CD14-positive monocyte (primary cell): ENCODE results near the gene TTC1. TPM values are rescaled to one million over a fixed set of nuclear protein-coding genes. Genes with fewer than 3 reads are reported as not detected.

Source experiments
- DNase-seq, 3 donors: peaks; one replicate each; pipeline ENCODE4 v3.0.0-alpha.2; 2011 to 2022
- H2AFZ ChIP-seq: 2 replicates; pipeline ENCODE4 v1.6.0; 2012; ENCODE audit warnings: mild to moderate bottlenecking, low read depth, low read length, inconsistent platforms; ENCODE audit not compliant: insufficient read depth, poor library complexity, severe bottlenecking
- H3K27ac ChIP-seq, 2 donors: 1 replicate in 1 of 2; 2 replicates in 1 of 2; pipeline ENCODE4 v1.5.1; 2012 to 2013; ENCODE audit warnings: low read length in 2 of 2, control low read depth in 1 of 2, inconsistent platforms in 1 of 2, low read depth in 1 of 2, mild to moderate bottlenecking in 1 of 2
- H3K27me3 ChIP-seq, 2 donors: one replicate each; pipeline versions ENCODE4 v1.6.0 to v1.6.1; 2011 to 2013; ENCODE audit warnings: low read length in 2 of 2; ENCODE audit not compliant: control insufficient read depth in 2 of 2, insufficient read depth in 2 of 2
- H3K36me3 ChIP-seq, 2 donors: replicated peaks in 1 of 2; 1 replicate in 1 of 2; 2 replicates in 1 of 2; pipeline versions ENCODE4 v1.5.1 to v1.6.1; 2012 to 2013; ENCODE audit warnings: low read length in 2 of 2, control low read depth in 1 of 2, inconsistent platforms in 1 of 2, mild to moderate bottlenecking in 1 of 2; ENCODE audit not compliant: insufficient read depth in 2 of 2, control insufficient read depth in 1 of 2
- H3K4me1 ChIP-seq, 2 donors: 1 replicate in 1 of 2; 2 replicates in 1 of 2; pipeline versions ENCODE4 v1.5.1 to v1.6.1; 2012 to 2013; ENCODE audit warnings: low read length in 2 of 2, control low read depth in 1 of 2, inconsistent platforms in 1 of 2, mild to moderate bottlenecking in 1 of 2, moderate library complexity in 1 of 2; ENCODE audit not compliant: insufficient read depth in 2 of 2, control insufficient read depth in 1 of 2
- H3K4me2 ChIP-seq: replicated peaks from 2 replicates; pipeline ENCODE3; 2012; ENCODE audit warnings: low read length, moderate library complexity, mild to moderate bottlenecking; ENCODE audit not compliant: poor library complexity, severe bottlenecking; ENCODE audit errors: extremely low read depth
- H3K4me3 ChIP-seq, 3 experiments: fragments of 200-600 bp in 1 of 3; sonication (generic) in 1 of 3; replicated peaks in 1 of 3; 1 replicate in 2 of 3; 2 replicates in 1 of 3; pipeline ENCODE4 v1.5.1; 2011 to 2013; ENCODE audit warnings: low read length in 3 of 3, mild to moderate bottlenecking in 3 of 3, control low read depth in 2 of 3, low read depth in 2 of 3, inconsistent platforms in 1 of 3, moderate library complexity in 1 of 3
- H3K79me2 ChIP-seq: 2 replicates; pipeline ENCODE4 v1.6.0; 2012; ENCODE audit warnings: mild to moderate bottlenecking, control low read depth, inconsistent platforms, low read length, moderate library complexity; ENCODE audit not compliant: insufficient read depth
- H3K9ac ChIP-seq: 2 replicates; pipeline ENCODE4 v1.6.0; 2017; ENCODE audit warnings: low read length, mild to moderate bottlenecking; ENCODE audit not compliant: insufficient read depth, poor library complexity, severe bottlenecking
- H3K9me3 ChIP-seq, 2 donors: replicated peaks in 1 of 2; 1 replicate in 1 of 2; 2 replicates in 1 of 2; pipeline versions ENCODE4 v1.5.1 to v1.6.1; 2012 to 2013; ENCODE audit warnings: low read length in 2 of 2, control low read depth in 1 of 2; ENCODE audit not compliant: control insufficient read depth in 1 of 2, insufficient read depth in 1 of 2
- H4K20me1 ChIP-seq: 2 replicates; pipeline ENCODE4 v1.6.0; 2012; ENCODE audit warnings: mild to moderate bottlenecking, low read length, control low read depth, moderate library complexity; ENCODE audit not compliant: insufficient read depth
- H3K27ac Mint-ChIP-seq, 7 donors: one replicate each; pipeline ENCODE4 v1.8.0; 2020; ENCODE audit warnings: mild to moderate bottlenecking in 7 of 7, mixed read lengths in 7 of 7, moderate library complexity in 6 of 7, inconsistent platforms in 2 of 7
- H3K27me3 Mint-ChIP-seq, 3 donors: one replicate each; pipeline ENCODE4 v1.8.0; 2021 to 2022; ENCODE audit warnings: low read depth in 3 of 3, mild to moderate bottlenecking in 3 of 3, mixed read lengths in 3 of 3, moderate library complexity in 3 of 3, inconsistent platforms in 1 of 3
- H3K36me3 Mint-ChIP-seq, 2 donors: one replicate each; pipeline ENCODE4 v1.8.0; 2020; ENCODE audit warnings: mixed read lengths in 2 of 2, inconsistent platforms in 1 of 2, mild to moderate bottlenecking in 1 of 2
- H3K4me1 Mint-ChIP-seq: one replicate; pipeline ENCODE4 v1.8.0; 2020; ENCODE audit warnings: mild to moderate bottlenecking, mixed read lengths
- H3K4me3 Mint-ChIP-seq, 2 donors: one replicate each; pipeline ENCODE4 v1.8.0; 2020; ENCODE audit warnings: mild to moderate bottlenecking in 2 of 2, mixed read lengths in 2 of 2, moderate library complexity in 1 of 2
- H3K9me3 Mint-ChIP-seq, 7 donors: one replicate each; pipeline ENCODE4 v1.8.0; 2020 to 2022; ENCODE audit warnings: mixed read lengths in 7 of 7, mild to moderate bottlenecking in 6 of 7, moderate library complexity in 6 of 7, inconsistent platforms in 2 of 7
- CTCF ChIP-seq: fragments of 200-600 bp; IDR thresholded peaks from one replicate; pipeline ENCODE4 v1.8.0; 2022; ENCODE audit warnings: antibody characterized with exemption, mild to moderate bottlenecking
- WGBS: methylation state at CpG from one replicate; pipeline ENCODE4 v1.1.5; 2013; ENCODE audit warnings: missing lambda C conversion rate; ENCODE audit not compliant: insufficient coverage; 5-methylcytosine and 5-hydroxymethylcytosine counted together
- intact Hi-C, 2 donors: fragments of 100-400 bp; cut with micrococcal nuclease; formaldehyde crosslinking; loops; one replicate each; pipeline versions ENCODE4 v1.15.0 to v1.15.1; 2023
- polyA plus RNA-seq, 3 donors: library from polyadenylated mRNA; depleted of rRNA in 1 of 3; unstranded in 2 of 3; stranded (reverse) in 1 of 3; fragments of 300-500 nt in 2 of 3; fragments of >200 nt in 1 of 3; fragmentation: Illumina TruSeq in 2 of 3; gene quantifications; 1 replicate in 2 of 3; 2 replicates in 1 of 3; pipeline ENCODE4 v1.2.3, GENCODE V29; 2012 to 2021

Gene TTC1
- polyA plus RNA-seq, 3 donors, result 11.4 to 63.4 (median 63.0) TPM

- Histone ChIP-seq H3K9me3 (no peaks in the 10 kb centered on the region), H4K20me1 (peaks cover 28% of the 10 kb centered on the region), H2AFZ (no peak overlapping the region), H3K27me3 (no peaks in the 10 kb centered on the region), H3K79me2 (peaks cover 21% of the 10 kb centered on the region), H3K4me3 (no peak overlapping the region), H3K27ac (no peak overlapping the region), H3K9ac (no peak overlapping the region), H3K4me1 (peaks cover 4 to 10% of the 10 kb centered on the region in 2 donors), H3K36me3 (peaks cover 51 to 73% of the 10 kb centered on the region in 2 donors), H3K4me2 (no peak overlapping the region)
- no peak overlapping the region for H3K27ac Mint-ChIP-seq
- H3K27me3 Mint-ChIP-seq, result peaks cover 0 to 1% (median 0%) of the 10 kb centered on the region in 3 donors
- intact Hi-C loops, result no loop called here
- no peak overlapping the region for H3K4me3 Mint-ChIP-seq
- DNase-seq, result no peak
- no peaks in the 10 kb centered on the region for H3K9me3 Mint-ChIP-seq
- no peak for TF ChIP-seq CTCF
- H3K4me1 Mint-ChIP-seq, result peaks cover 26% of the 10 kb centered on the region
- WGBS, result no CpG with 5 or more reads among the region's 3 CpGs
- peaks cover 56 to 70% of the 10 kb centered on the region in 2 donors for H3K36me3 Mint-ChIP-seq
Observed at GRCh38 chr5:160030631-160031377, 21.9 kb downstream of the TTC1 start.

GRCh38 chr5:160033546-160034252 is 24.8 kb downstream of the TTC1 start:
- no peak for TF ChIP-seq CTCF
- Histone ChIP-seq H3K9ac (no peak overlapping the region), H3K36me3 (peaks cover 61 to 79% of the 10 kb centered on the region in 2 donors), H4K20me1 (peaks cover 14% of the 10 kb centered on the region), H3K4me2 (no peak overlapping the region), H2AFZ (no peak overlapping the region), H3K4me3 (no peak overlapping the region), H3K79me2 (peaks cover 8% of the 10 kb centered on the region), H3K9me3 (no peaks in the 10 kb centered on the region), H3K4me1 (peaks cover 4 to 10% of the 10 kb centered on the region in 2 donors), H3K27ac (peak overlapping the region in 1 of 2 donors; percentile 64), H3K27me3 (no peaks in the 10 kb centered on the region)
- H3K4me3 Mint-ChIP-seq, result no peak overlapping the region
- H3K4me1 Mint-ChIP-seq, result peaks cover 14% of the 10 kb centered on the region
- peak in 1 of 3 donors; percentile 5 for DNase-seq
- no peaks in the 10 kb centered on the region for H3K9me3 Mint-ChIP-seq
- H3K27ac Mint-ChIP-seq, result peak overlapping the region in 6 of 7 donors; percentile 36 to 80 (median 56)
- peaks cover 64 to 75% of the 10 kb centered on the region in 2 donors for H3K36me3 Mint-ChIP-seq
- WGBS, result no CpG with 5 or more reads among the region's 4 CpGs
- intact Hi-C loops, result no loop called here
- H3K27me3 Mint-ChIP-seq, result peaks cover 0 to 1% (median 0%) of the 10 kb centered on the region in 3 donors
